Measurements from ENCODE around the gene FUNDC2. TPM values are rescaled to one million over a fixed set of nuclear protein-coding genes. Genes with fewer than 3 reads are reported as not detected.

FUNDC2 gene
- total and polyA plus RNA-seq, 2 donors (not counting 3 experiments of a cell fraction or from before 2014, with no cell fraction given) = 53.3 to 65.6 TPM

DNA sequence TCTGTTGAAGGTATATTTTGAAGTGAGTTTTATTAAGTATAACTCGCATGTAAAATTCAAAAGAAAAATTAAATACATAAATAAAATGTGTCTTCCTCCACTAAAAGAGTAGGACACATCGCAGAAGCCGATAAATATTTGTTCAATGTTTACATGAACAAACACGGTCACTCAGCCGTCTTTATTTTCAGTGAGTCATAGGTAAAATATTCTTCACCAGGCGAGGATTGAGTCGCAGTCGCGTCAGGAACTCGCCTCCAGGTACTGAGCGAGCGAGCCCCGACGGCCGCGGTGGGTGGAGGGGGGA is 271 bp upstream of the FUNDC2 start:
- ChIA-PET POLR2A (no interaction called here), CTCF (interaction anchor here (0.7 to 1.5 kb wide), 6 partner anchors 16 to 190 kb away, joined by 3 to 8 read pairs (median 4); partner anchors contain the start of gene VBP1)
- Histone ChIP-seq H3K79me2 (ENCODE audit: control insufficient read depth, insufficient read depth, low read length) (peaks cover 8% of the 10 kb centered on the region), H3K9me3 (replicated peaks; ENCODE audit: control insufficient read depth, insufficient read depth, low read length) (no peaks in the 10 kb centered on the region), H3K36me3 (ENCODE audit: control insufficient read depth in 2 of 2, extremely low read depth in 1 of 2, insufficient read depth in 2 of 2, low read length in 2 of 2) (no peaks in the 10 kb centered on the region), H2AFZ (ENCODE audit: low read depth, low read length) (peak overlapping the region; percentile 48), H3K9ac (replicated peaks; ENCODE audit: extremely low read depth, insufficient read depth, low read length) (peak overlapping the region; percentile 87), H3K4me2 (ENCODE audit: insufficient read depth, low read length) (peak overlapping the region; percentile 82), H3K4me1 (ENCODE audit: control insufficient read depth, extremely low read depth, insufficient read depth, low read length) (no peaks in the 10 kb centered on the region), H3K4me3 (replicated peaks in 1 of 3; ENCODE audit: insufficient read depth in 1 of 3, low read depth in 1 of 3, low read length in 3 of 3) (peak overlapping the region; percentile 39 to 82 (median 72)), H4K20me1 (replicated peaks; ENCODE audit: control insufficient read depth, extremely low read depth, insufficient read depth, low read length) (no peaks in the 10 kb centered on the region), H3K9me1 (replicated peaks; ENCODE audit: control insufficient read depth, extremely low read depth, insufficient read depth, low read length) (no peaks in the 10 kb centered on the region), H3K27me3 (ENCODE audit: control insufficient read depth in 2 of 2, insufficient read depth in 2 of 2, low read length in 2 of 2) (peaks cover 2 to 5% of the 10 kb centered on the region in 2 experiments), H3K27ac (ENCODE audit: insufficient read depth, low read depth, low read length) (peak overlapping the region; percentile 96)
- TF ChIP-seq FOS (IDR thresholded peaks at IDR 0.05; ENCODE audit: borderline replicate concordance, insufficient read depth, low read length) (no peak), CTCF (IDR thresholded peaks at IDR 0.05; ENCODE audit: extremely low read depth in 1 of 2, insufficient read depth in 1 of 2, low read depth in 1 of 2, low read length in 2 of 2) (no peak), JUN (IDR thresholded peaks at IDR 0.05; ENCODE audit: borderline replicate concordance, insufficient read depth, insufficient read length, low read depth) (no peak), EZH2 (IDR thresholded peaks at IDR 0.05; ENCODE audit: borderline replicate concordance, low read depth, low read length, severe bottlenecking) (no peak), GATA2 (IDR thresholded peaks at IDR 0.05; ENCODE audit: insufficient read depth, insufficient read length, low read depth, low read length) (no peak), POLR2AphosphoS5 (IDR thresholded peaks at IDR 0.05; ENCODE audit: insufficient read depth, low read depth, low read length) (no peak), POLR2A (IDR thresholded peaks at IDR 0.05; ENCODE audit: low read depth, low read length) (no peak), MYC (IDR thresholded peaks at IDR 0.05; ENCODE audit: low read depth, low read length) (no peak)
- TF ChIP-seq, protein P1, sequence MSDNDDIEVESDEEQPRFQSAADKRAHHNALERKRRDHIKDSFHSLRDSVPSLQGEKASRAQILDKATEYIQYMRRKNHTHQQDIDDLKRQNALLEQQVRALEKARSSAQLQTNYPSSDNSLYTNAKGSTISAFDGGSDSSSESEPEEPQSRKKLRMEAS (IDR thresholded peaks at IDR 0.05; ENCODE audit: insufficient read depth, insufficient read length) = no peak
- BruUV-seq (replicated peaks) = no TSS peak
- FAIRE-seq = peak; percentile 28
- intact Hi-C loops (cut with micrococcal nuclease) (loop anchor here (1.0 to 5.0 kb wide), 3 partner anchors 45 to 191 kb away; partner anchors contain the start of genes BRCC3, CMC4, MTCP1 and VBP1), dilution Hi-C loops (cut with MboI; ENCODE audit: extremely low pct_ligation_motif_present, low sequenced_read_pairs) (no loop called here)
- no peak for DNase-seq (ENCODE audit: low read depth, low spot score)

Data from endothelial cell of umbilical vein (primary cell).